GM23248 (cell line): Measurements from ENCODE around the gene OPHN1.

Experiments
- EZH2 ChIP-seq: fragments of 200-600 bp; sonication (generic); IDR thresholded peaks from 2 replicates; pipeline ENCODE4 v1.6.1; 2018; ENCODE audit warnings: antibody characterized with exemption, mild to moderate bottlenecking; ENCODE audit not compliant: insufficient read depth, poor library complexity, severe bottlenecking
- EZH2phosphoT487 ChIP-seq: fragments of 200-600 bp; sonication (generic); IDR thresholded peaks from 2 replicates; pipeline ENCODE4 v1.6.1; 2018; ENCODE audit warnings: antibody characterized with exemption, moderate library complexity, mild to moderate bottlenecking, low read depth; ENCODE audit not compliant: insufficient read depth

DNA sequence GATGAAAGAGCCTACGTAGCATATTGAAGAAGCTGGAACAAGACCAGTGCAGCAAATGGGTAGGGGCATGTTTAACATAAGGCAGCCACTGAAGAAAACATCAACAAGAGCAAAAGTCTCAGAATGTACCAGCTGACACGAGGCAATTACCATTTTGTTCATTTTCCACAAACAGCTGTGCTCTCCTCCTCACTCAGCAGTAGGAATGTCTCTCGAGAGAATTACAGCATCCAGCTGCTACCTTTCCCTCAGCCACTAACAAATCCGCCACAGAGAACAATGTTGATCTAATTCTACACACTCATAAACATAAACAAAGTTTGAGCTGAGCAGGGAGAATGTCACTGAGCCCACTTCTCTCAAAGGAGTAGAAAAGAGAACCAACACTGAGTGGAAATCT lies 68.0 kb downstream of the OPHN1 start:
- no peak for TF ChIP-seq EZH2
- TF ChIP-seq EZH2phosphoT487: no peak
